NCI-H510A treated with DMSO at 0.1 percent for 48 hours (cell line): Measurements from ENCODE around the gene OGFOD3.

ENCODE experiments used
- DNase-seq: peaks from one replicate; lab custom pipeline; 2025; lab: John Stamatoyannopoulos, UW

The OGFOD3 gene

DNA sequence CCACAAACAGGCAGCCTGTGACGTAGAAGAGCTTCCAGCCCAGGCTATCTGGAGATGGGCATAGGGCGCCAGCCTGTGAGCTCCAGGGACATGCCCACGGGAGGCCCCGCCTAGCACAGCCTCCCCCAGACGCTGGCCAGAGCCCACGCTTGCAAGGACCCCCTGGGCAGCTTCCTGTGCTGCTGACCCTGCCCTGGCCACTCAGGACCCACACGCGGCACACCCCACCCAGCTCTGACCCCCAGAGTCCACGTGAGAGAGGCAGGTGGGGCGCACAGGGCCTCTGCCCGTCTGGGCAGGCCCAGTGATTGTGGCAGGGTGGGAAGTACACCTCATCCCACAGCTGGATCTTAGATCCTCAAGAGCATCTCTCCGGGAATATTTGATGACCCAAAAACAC lies 28.3 kb upstream of the OGFOD3 start:
- DNase-seq: no peak

DNA sequence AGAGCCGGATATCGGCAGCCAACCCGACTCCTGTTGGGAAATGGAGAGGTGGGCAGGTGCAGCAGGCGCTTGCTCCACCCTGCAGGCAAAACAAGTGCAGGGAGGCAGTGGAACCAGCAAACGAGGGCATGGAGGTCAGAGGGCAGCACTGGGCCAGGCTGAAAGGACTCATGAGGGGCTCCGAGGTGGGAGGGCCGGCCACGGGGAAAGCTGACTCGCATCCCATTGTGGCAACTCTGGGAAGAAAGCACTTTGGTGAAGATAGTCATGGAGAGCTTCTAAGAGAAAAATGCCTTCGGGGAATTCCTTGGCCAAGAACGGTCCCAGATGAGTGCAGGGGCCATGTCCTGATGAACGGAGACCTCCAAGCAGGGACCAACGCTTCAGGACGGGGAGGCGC lies 27.7 kb upstream of the OGFOD3 start:
- no peak for DNase-seq

DNA sequence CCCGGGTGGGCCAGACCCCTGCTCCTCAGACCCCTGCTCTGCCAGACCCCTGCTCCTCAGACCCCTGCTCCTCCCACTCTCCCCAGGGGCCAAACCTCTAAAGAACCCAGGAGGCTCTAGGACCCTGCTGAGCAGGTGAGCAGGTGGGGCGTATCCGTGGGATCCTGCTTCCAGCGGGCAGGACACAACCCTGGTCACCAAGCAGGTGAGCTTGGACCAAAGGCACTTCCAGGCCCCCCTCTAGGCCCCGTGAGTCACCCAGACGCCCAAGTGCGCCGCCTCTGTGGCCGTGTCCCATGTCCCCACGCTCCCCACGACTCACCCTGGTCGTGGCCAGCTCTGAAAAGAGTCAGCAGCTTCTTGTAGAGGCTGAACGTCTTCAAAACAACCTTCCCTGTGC lies 27.2 kb upstream of the OGFOD3 start:
- DNase-seq: no peak

DNA sequence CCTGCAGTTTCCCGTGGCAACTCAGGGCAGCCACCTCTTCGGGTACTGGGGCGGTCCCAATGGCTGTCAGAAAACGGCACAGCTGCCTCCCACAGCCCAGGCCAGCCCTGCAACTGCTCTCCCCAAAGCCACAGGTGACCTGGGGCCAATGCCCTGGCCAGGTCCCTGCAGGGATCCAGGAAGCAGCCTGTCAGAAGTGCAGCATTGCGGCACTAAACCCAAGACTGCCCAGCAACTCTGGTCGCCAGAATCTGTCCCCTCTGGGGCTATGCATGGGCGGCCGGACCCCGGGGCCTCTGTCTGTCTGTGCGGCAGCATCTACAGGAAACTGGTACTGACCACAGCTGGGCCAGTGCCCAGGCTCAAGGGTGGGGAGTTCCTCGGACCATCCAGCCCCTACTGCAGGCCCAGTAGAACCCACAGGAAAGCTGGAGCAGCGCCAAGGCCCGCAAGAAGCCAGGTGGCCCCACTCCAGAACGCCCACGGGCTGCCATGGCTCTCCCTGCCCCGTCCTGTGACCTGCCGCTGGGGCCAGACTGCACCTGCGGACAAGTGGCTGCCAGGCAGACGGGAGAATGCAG lies 26.6 kb upstream of the OGFOD3 start:
- DNase-seq: no peak

DNA sequence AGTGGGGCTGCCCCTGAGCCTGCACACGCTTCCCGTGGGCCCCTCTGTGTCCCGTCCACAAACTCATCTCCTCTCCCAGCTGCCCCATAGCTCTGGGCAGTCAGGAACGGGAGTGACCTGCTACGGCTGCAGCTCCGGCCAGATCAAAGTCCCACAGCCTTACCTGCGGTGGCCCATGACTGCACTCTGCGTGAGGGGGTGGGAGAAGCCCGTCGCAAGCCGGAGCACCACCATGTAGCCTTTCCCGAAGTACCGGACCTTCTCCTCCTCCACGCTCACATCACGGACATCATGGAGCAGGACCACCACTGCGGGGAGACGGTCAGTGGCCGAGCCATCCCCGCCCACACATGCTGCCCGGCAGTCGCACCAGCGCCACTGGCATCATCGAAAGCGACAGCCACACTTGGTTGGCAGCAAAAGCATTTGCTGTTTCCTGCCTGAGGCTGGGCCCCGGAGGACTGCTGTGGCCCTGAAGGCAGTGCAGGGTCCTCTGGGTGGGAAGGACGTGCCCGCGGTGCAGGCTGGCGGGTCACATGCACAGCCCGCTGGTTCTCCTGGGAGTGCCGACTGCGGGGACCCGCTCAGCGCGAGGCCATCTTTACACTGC lies 26.0 kb upstream of the OGFOD3 start:
- no peak for DNase-seq

DNA sequence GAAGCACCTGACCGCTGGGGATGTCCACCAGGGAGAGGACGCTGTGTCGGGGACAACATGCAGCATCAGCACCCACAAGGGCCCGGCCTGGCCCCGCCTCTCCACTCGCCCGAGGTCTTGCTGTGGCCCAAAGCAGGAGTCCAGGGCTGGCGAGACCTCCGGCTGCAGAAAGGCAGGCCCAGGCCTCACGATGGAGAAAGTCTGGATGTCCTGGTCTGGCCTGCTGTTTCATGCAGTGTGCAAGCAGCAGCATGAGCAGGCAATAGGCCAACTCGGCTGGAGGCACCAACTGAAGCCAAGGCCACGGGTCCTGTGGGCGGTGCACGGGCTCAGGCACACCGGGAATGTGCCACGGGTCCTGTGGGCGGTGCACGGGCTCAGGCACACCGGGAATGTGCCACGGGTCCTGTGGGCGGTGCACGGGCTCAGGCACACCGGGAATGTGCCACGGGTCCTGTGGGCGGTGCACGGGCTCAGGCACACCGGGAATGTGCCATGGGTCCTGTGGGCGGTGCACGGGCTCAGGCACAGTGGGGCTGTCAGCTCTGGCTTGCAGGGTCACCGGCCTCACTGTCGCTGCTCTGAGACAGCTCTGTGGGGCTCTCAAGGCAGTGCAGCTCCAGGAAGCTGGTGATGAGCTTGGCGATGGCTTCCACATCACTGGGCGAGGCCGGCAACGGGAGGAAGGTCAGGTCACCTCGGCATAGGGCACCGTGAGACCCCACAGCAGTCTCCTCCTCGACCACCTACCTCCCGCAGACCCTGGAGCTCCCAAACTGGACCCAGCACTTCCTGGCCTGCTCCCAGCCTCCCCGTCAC lies 25.3 kb upstream of the OGFOD3 start:
- DNase-seq: no peak

DNA sequence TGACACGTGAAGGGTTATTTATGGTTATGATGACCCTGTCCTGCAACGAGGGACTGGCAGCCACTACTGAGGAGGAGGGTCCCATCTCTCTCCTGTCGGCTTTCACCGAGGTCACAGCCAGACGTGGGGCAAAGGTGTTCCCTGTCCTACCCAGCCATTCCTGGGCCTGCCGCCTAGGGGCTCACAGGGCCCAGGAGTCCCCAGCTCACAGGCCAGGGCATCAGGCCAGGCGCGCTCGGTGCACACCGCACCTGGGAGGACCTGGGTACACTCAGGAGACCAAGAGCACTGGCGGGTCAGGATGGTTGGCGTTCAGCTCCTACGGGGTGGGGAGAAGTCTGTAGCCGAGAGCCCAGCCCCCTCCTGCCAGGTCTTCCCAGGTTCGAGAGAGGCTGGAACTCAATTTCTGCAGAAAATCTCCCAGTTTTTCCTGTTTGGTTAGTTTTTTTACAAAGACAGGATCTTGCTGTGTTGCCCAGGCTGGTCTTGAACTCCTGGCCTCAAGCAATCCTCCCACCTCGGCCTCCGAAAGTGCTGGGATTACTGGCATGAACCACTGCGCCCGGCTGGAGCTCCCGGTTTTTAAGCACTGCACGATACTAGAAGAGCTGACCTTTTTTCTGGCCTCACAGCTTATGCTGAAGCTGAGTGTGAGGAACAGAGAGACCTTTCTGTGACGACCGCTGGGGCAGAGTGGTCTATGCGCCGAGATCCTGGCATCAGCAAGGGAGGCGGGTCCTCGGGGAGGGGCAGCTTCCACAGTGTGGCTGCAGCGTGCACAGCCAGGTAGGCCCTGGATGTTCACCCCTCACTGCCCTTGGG lies 24.5 kb upstream of the OGFOD3 start:
- no peak for DNase-seq

DNA sequence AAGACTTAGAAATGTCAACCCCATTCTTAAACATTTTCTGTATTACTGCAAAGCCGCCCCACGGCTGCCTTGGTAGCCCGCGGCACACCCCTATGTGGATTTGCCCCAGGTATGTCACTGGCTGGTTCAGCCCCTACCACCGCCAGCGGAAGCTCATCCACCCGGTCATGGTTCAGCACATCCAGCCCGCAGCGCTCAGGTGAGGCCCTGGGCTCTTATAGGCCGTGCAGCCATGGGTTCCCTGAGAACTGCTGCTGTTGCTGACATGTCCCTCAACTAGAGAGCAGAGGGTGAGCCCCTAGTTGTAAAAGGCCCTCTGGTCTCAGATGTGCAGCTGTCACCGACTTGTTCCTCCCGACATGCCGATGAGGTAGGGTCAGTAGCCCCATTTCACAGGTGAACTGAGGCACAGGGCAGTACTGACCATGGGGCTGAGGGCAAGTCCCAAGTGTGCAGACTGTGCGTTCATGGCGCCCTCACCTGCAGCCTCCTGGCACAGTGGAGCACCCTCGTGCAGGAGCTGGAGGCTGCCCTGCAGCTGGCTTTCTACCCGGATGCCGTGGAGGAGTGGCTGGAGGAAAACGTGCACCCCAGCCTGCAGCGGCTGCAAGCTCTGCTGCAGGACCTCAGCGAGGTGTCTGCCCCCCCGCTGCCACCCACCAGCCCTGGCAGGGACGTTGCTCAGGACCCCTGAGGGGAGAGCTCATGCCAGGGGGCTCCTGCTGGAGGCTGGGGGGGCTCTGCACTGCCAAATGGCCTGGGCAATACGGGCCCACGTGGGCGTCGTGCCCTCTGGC lies 23.5 kb upstream of the OGFOD3 start:
- DNase-seq: no peak

DNA sequence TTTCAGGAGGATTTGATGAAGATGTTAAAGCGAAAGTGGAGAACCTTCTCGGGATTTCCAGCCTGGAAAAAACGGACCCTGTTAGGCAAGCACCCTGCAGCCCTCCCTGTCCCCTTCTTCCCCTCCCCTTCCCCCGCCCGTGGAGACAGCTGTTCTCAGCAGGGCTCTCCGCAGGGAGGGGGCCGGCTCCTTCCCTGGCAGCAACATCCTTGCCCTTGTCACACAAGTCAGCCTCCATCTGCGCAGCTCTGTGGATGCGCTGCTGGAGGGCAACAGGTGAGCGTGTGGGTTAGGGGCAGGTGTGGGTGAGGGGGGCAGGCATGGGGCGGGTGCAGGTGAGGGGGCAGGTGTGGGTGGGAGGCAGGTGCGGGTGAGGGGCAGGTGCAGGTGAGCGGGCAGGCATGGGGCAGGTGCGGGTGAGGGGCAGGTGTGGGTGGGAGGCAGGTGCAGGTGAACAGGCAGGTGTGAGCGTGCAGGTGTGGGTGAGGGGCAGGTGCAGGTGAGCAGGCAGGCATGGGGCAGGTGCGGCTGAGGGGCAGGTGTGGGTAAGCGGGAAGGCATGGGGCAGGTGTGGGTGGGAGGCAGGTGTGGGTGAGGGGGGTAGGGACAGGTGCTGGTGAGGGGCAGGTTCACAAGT lies 22.7 kb upstream of the OGFOD3 start:
- DNase-seq: no peak

DNA sequence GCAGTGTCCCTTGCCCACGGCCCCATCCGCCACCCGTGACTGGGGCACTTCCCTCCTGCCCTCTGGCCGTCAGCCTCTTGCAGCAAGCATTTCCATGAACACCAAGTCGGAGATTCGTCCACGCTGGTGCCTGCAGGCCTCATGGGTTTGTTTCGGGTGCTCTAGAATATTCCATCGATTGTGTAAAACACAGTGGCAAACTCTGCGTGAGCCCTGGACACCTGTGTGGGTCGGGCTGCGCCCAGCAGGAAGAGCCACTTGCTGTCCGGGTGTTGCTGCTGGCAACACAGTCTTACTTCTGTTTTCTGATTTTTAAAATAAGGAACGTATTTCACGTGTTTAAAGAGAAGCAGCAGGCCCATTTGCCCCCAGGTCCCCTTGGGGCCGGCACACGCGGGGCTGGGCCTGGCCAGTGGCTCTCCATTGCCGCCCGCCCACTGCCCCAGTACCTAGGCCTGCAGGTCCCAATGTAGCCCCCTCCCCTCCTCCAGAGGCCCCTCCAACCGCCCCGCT lies 22.1 kb upstream of the OGFOD3 start:
- no peak for DNase-seq

DNA sequence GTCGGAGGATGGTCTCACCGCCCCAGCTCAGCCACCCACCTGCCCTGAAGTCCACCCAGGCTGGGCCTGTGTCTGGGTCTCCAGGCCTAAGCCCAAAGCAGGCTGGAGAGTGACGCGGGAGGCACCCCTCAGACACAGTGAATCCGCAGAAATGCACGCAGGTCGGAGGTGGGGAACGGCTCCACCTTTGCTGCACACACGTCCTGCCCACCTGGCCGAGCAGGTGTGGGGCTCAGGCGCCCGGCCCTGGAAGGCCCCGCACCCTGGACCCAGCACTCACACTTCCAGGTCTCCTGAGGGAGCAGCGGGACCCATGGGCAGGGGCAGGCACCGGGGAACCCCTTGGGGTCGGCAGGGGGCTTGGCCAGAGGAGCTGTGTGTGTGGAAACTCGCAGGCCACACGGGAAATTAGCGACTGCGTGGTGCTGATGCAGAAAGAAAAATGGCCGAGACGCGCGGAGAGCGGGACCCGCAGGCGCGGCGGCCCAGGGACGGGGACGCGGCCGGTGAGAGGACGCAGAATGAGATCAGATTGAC lies 21.5 kb upstream of the OGFOD3 start:
- DNase-seq: no peak

DNA sequence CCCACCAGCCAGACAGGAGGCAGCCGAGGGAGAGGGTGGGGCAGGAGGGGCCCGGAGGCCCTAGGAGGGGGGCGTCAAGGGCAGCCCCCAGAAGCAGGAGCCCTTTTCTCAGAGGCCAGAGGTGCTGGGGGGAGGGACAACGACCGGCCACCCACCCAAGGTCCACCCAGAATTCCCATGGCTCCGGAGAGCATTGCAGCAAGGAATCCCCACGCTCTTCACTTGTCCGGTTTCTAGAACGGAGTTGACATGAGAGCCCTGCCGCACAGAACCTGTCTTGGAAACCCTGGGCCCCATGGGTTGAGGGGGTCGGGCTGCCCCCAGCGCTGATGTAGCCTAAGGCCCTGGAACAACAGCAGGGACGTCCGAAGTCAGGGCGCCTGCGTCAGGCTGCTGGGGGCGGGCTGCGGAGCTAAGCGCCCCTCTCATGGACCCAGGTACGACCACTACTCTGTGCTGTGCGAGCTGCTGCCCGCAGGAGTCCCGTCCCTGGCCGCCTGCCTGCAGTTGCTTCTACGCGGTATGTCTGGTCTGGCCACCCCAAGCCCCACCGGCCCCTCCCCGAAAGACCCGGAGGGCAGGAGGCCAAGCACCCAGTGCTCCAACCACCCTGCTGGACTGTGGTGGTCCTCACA lies 20.9 kb upstream of the OGFOD3 start:
- no peak for DNase-seq

DNA sequence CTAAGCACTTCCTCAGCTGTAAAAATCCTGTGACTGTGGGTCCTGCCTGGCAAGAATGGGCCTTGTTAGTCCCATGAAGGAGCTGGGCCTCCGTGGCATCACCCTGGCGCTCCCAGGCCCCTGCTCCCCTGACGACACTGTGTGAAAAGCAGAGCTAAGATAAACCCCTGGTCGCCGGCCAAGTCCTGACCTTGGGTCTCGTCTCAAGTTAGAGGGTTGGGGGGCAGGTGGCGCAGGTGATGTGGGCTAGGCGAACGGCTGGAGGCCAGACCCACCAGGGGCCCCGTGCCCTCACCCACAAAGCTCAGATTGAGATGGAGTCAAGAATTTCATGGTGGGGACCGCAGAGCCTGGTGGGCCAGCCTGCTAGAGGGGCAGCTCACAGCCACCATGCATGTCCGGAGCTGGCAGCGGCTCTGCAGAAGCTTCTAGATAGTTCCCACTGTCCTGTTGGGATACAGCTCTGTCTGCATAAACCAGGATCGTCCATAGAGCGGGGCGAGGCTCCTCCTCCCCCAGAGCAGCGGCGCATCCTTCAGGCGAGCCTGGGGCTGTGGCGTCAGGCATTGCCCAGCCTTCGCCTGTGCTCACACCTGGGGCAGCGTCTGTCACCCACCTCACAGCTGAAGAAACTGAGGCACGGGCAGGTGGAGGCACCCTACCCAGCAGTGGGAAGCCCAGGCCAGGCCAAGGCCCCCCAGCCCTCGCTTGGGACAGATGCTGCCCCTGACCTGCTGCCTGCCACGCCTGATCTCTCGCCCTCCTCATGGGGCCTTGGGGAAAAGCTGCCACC lies 20.2 kb upstream of the OGFOD3 start:
- DNase-seq: no peak

DNA sequence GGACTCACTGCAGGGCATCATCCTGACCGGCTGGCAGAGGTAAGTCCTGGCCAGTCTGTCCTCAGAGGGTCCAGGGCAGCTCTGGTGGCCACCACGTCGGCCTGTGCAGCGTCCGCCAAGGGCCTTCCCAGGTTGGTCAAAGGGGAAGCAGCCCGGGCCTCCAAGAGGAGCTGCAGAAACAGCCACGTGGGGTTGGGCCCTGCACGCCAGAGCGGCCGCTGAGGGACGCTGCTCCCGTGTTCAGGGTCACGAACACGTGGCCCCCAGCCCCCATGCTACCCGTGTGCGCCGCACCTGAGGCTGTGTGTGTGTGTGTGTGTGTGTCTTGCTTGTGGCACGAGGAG lies 18.9 kb upstream of the OGFOD3 start:
- no peak for DNase-seq

DNA sequence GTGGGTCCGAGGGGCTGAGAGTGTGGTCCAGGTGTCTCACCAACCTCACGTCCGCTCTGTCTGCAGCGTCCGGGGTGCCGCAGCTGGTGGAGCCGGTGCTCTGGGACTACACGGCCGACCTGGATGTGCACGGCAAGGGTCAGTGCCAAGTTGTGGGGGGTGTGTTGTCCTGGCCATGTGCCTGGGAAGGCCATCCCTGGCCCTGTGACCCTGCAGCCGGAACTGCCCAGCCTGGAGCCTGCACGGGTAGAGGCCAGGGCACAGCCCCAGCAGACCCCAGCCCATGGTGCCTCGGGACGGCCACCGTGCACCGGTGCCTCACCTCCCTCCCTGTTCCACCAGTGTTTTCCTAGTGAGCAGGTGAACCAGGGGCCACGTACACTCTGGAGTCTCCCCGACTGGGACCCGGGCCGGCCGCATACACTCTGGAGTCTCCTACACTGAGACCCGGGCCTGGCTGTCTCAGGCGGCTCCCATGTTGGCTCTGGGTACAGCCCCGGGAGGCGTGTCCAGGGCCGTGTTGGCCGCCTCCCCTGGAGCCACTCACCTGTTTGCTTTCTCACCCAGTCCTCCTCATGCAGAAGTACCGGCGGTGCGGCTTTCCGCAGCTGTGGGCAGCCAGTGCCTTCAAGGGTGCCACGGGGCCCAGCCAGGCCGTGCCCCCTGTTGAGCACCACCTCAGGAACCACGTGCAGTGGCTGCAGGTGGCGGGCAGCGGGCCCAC lies 18.4 kb upstream of the OGFOD3 start:
- no peak for DNase-seq

DNA sequence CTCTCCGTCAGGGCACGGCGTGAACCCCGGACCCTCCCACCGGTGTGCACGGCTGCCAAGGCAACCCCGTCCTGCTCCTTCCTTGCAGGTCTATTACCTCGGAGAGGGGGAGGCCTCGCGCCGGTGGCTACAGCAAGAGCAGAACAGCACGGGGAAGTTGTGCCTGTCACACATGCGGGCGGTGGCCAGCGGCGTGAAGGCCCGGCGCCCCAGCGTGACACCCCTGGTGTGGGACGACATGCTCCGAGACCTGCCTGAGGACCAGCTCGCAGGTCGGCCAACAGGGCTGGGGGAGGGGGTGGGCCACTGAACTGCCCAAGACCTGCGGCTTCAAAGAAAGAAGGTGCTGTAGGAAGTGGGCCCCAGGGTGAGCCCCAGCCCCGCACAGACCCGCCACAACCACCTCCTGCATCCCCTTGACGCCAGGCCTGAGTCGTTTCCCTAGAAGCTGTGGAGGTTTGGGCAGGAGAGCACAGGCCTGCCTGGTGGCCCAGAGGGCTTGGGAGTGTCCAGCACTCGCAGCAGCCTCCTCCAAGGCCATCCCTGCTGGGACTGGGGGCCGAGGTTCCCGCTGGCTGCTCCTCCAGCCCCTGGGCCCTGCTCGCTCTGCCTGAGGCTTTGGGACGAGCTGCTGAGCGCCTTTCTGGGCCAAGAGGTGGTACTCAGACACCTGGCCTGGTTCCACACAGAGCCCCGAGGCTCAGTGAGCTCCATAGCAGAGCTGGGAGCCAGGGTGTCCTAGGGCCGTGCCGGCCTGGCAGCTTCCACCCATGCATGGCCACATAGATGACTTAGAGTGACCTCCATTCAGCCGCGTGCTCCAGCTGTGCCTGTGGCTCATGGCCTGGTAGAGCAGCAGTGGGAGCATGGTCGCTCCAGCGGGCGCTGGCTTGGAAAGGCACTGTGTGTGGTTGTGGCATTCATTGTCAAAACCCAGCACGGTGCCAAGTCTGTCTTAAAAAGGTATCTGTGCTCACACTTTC lies 17.5 kb upstream of the OGFOD3 start:
- DNase-seq: no peak

DNA sequence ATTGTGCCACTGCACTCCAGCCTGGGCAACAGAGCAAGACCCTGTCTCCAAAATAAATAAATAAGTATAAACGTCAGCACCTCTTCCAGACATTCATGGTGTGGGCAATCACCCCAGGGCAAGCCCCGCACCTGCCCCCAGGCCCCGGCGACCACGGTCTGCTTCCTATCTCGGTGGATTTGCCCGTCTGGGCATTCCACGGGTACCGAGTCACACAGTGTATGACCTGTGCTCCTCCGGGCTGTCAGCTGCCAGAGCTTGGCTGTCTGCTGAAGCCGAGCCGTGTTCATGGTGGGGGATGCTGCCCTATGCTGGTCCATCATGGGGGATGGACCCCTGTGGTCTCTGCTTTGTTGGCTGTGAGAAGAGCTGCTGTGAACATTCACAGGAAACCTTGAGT lies 16.7 kb upstream of the OGFOD3 start:
- no peak for DNase-seq

DNA sequence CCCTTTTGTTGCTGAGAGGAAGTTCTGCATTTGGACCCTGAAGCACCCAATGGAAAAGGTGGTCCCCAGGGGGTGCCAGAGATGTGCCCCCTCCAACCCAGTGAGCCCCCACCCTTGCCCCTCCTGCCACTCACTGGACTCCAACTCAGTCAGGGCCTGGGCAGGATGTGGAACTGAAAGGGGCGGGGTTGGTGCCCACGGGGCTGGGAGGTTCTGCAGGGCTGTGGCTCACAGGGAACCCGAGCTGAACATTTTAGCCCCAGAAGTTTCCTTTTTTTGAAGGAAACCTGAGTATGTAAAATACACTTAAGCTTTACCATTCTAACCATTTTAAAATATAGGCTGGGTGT lies 15.8 kb upstream of the OGFOD3 start:
- no peak for DNase-seq
